WTC11 (cell line): Measurements from ENCODE around the gene TRAPPC4. TPM values are rescaled to one million over a fixed set of nuclear protein-coding genes. Genes with fewer than 3 reads are reported as not detected.
A peak's percentile ranks its signal among the peaks of the same experiment; 100 is the strongest.

Source experiments
- ATF1 ChIP-seq: sonication (generic); formaldehyde crosslinking; IDR thresholded peaks from 2 replicates; pipeline ENCODE4 v1.8.1; 2023; ENCODE audit warnings: mild to moderate bottlenecking, moderate library complexity, missing genetic modification reagents
- CBFB ChIP-seq: sonication (generic); formaldehyde crosslinking; IDR thresholded peaks from 2 replicates; pipeline ENCODE4 v1.8.1; 2022; ENCODE audit warnings: mild to moderate bottlenecking, low read depth, missing genetic modification reagents
- CREM ChIP-seq: sonication (generic); formaldehyde crosslinking; IDR thresholded peaks from 2 replicates; pipeline ENCODE4 v1.8.1; 2022; ENCODE audit warnings: mild to moderate bottlenecking, missing genetic modification reagents, moderate library complexity
- ELF4 ChIP-seq: sonication (generic); formaldehyde crosslinking; IDR thresholded peaks from 2 replicates; pipeline ENCODE4 v1.8.1; 2022; ENCODE audit warnings: low read depth, mild to moderate bottlenecking, moderate library complexity, missing genetic modification reagents
- EMX1 ChIP-seq: fragments of 250-450 bp; sonication (Bioruptor Pico); IDR thresholded peaks from 2 replicates; pipeline ENCODE4 v1.8.0; 2021; ENCODE audit warnings: mild to moderate bottlenecking
- ESRRA ChIP-seq: sonication (generic); formaldehyde crosslinking; IDR thresholded peaks from 2 replicates; pipeline ENCODE4 v1.8.1; 2022; ENCODE audit warnings: mild to moderate bottlenecking, missing genetic modification reagents, borderline replicate concordance
- ETV6 ChIP-seq: sonication (generic); formaldehyde crosslinking; IDR thresholded peaks from 2 replicates; pipeline ENCODE4 v1.8.1; 2022; ENCODE audit warnings: mild to moderate bottlenecking, missing genetic modification reagents
- FOXJ3 ChIP-seq: sonication (generic); formaldehyde crosslinking; IDR thresholded peaks from 2 replicates; pipeline ENCODE4 v1.9.0; 2021; ENCODE audit warnings: missing genetic modification reagents, mild to moderate bottlenecking, borderline replicate concordance
- FOXK1 ChIP-seq: sonication (generic); formaldehyde crosslinking; IDR thresholded peaks from 2 replicates; pipeline ENCODE4 v1.8.0; 2022; ENCODE audit warnings: mild to moderate bottlenecking, moderate library complexity, missing genetic modification reagents
- IRF2 ChIP-seq: sonication (generic); formaldehyde crosslinking; IDR thresholded peaks from 2 replicates; pipeline ENCODE4 v1.8.0; 2022; ENCODE audit warnings: low read depth, missing genetic modification reagents, borderline replicate concordance
- NFE2L1 ChIP-seq: sonication (generic); formaldehyde crosslinking; IDR thresholded peaks from 2 replicates; pipeline ENCODE4 v1.8.1; 2023; ENCODE audit warnings: missing genetic modification reagents
- NR2C2 ChIP-seq: sonication (generic); formaldehyde crosslinking; IDR thresholded peaks from 2 replicates; pipeline ENCODE4 v1.8.0; 2022; ENCODE audit warnings: mild to moderate bottlenecking, missing genetic modification reagents
- PRRX2 ChIP-seq: fragments of 250-450 bp; sonication (Bioruptor Pico); IDR thresholded peaks from 2 replicates; pipeline ENCODE4 v1.8.0; 2021; ENCODE audit warnings: mild to moderate bottlenecking
- ZNF138 ChIP-seq: sonication (generic); formaldehyde crosslinking; conservative IDR thresholded peaks from 2 replicates; pipeline ENCODE4 v1.8.1; 2022; ENCODE audit warnings: mild to moderate bottlenecking, moderate library complexity, missing genetic modification reagents
- ZNF263 ChIP-seq: sonication (generic); formaldehyde crosslinking; IDR thresholded peaks from 2 replicates; pipeline ENCODE4 v1.8.1; 2022; ENCODE audit warnings: low read depth, mild to moderate bottlenecking, moderate library complexity, missing genetic modification reagents
- ZNF317 ChIP-seq: sonication (generic); formaldehyde crosslinking; IDR thresholded peaks from 2 replicates; pipeline ENCODE4 v1.8.1; 2023; ENCODE audit warnings: low read depth, mild to moderate bottlenecking, moderate library complexity, missing genetic modification reagents, borderline replicate concordance
- ZNF423 ChIP-seq: fragments of 250-450 bp; sonication (Bioruptor Pico); IDR thresholded peaks from 2 replicates; pipeline ENCODE4 v2.1.2; 2022; ENCODE audit warnings: mild to moderate bottlenecking, moderate library complexity
- ZNF671 ChIP-seq: fragments of 250-450 bp; sonication (Bioruptor Pico); IDR thresholded peaks from 2 replicates; pipeline ENCODE4 v1.8.0; 2021; ENCODE audit warnings: mild to moderate bottlenecking
- total RNA-seq: library from RNA; stranded (reverse); gene quantifications from 3 replicates; pipeline ENCODE4 v1.2.3, GENCODE V29; 2021
- TF ChIP-seq, protein P1 (sequence below): sonication (generic); formaldehyde crosslinking; IDR thresholded peaks from 2 replicates; pipeline ENCODE4 v1.8.1; 2023; ENCODE audit warnings: mild to moderate bottlenecking, missing genetic modification reagents, moderate library complexity
- TF ChIP-seq, protein P2 (sequence below): sonication (generic); formaldehyde crosslinking; IDR thresholded peaks from 2 replicates; pipeline ENCODE4 v1.8.0; 2022; ENCODE audit warnings: missing genetic modification reagents
- TF ChIP-seq, protein P3 (sequence below): sonication (generic); formaldehyde crosslinking; conservative IDR thresholded peaks from 2 replicates; pipeline ENCODE4 v1.8.1; 2023; ENCODE audit warnings: mild to moderate bottlenecking, low read depth, missing genetic modification reagents, moderate library complexity
- TF ChIP-seq, protein P4 (sequence below): fragments of 250-450 bp; sonication (Bioruptor Pico); IDR thresholded peaks from 2 replicates; pipeline ENCODE4 v1.9.0; 2021; ENCODE audit warnings: moderate library complexity, mild to moderate bottlenecking, inconsistent platforms, borderline replicate concordance
- TF ChIP-seq, protein P5 (sequence below): sonication (generic); formaldehyde crosslinking; IDR thresholded peaks from 2 replicates; pipeline ENCODE4 v1.8.1; 2023; ENCODE audit warnings: mild to moderate bottlenecking, missing genetic modification reagents
- TF ChIP-seq, protein P6 (sequence below): sonication (generic); formaldehyde crosslinking; IDR thresholded peaks from 2 replicates; pipeline ENCODE4 v1.8.0; 2022; ENCODE audit warnings: mild to moderate bottlenecking, missing genetic modification reagents
- TF ChIP-seq, protein P7 (sequence below): fragments of 200-600 bp; IDR thresholded peaks from 2 replicates; pipeline ENCODE4 v1.8.0; 2022; ENCODE audit warnings: antibody characterized with exemption
- TF ChIP-seq, protein P8 (sequence below): sonication (generic); formaldehyde crosslinking; IDR thresholded peaks from 2 replicates; pipeline ENCODE4 v1.8.1; 2023; ENCODE audit warnings: mild to moderate bottlenecking, missing genetic modification reagents

Gene TRAPPC4
- total RNA-seq, 1 experiment from 2014 or later = 75.7 TPM

DNA sequence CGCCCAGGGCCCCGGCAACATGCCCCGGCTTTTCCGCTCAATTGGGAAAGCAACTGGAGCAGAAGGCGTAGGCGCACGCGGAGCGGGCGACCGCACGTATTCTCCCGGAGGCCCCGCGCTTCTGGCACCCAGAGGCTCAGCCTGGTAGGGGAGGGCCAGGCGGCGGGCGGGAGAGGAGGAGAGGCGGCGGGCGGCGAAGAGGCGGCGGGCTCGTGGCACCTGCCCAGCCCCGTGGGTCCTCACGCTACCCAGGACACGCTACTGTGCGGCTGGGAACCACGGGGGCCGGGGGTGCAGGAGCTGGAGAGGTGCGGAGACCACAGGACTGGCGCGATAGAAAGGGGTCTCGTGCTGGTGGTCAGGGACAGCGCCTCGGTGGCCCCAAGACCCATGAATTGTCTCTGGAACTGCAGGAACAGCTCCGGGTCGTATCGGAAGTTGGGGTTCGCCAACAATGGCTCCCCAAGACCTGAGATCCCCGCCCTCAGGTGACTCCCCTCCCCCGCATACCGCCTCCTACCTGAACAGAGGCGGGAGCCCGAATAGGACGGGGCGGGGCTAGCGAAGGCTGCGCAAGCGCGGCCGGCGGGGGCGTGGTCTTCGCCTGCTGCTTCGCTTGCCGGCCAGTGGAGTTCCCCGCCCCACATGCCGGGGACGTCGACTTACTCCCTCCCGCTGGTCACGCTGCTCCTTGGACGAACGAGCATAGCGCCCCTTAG lies 11.9 kb downstream of the TRAPPC4 start, which contains the start of gene SLC37A4 (continued):
- TF ChIP-seq NR2C2 (CRISPR knock-in tag) = no peak
- TF ChIP-seq, protein P1, sequence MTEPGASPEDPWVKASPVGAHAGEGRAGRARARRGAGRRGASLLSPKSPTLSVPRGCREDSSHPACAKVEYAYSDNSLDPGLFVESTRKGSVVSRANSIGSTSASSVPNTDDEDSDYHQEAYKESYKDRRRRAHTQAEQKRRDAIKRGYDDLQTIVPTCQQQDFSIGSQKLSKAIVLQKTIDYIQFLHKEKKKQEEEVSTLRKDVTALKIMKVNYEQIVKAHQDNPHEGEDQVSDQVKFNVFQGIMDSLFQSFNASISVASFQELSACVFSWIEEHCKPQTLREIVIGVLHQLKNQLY (CRISPR knock-in tag) = no peak
- TF ChIP-seq, protein P2, sequence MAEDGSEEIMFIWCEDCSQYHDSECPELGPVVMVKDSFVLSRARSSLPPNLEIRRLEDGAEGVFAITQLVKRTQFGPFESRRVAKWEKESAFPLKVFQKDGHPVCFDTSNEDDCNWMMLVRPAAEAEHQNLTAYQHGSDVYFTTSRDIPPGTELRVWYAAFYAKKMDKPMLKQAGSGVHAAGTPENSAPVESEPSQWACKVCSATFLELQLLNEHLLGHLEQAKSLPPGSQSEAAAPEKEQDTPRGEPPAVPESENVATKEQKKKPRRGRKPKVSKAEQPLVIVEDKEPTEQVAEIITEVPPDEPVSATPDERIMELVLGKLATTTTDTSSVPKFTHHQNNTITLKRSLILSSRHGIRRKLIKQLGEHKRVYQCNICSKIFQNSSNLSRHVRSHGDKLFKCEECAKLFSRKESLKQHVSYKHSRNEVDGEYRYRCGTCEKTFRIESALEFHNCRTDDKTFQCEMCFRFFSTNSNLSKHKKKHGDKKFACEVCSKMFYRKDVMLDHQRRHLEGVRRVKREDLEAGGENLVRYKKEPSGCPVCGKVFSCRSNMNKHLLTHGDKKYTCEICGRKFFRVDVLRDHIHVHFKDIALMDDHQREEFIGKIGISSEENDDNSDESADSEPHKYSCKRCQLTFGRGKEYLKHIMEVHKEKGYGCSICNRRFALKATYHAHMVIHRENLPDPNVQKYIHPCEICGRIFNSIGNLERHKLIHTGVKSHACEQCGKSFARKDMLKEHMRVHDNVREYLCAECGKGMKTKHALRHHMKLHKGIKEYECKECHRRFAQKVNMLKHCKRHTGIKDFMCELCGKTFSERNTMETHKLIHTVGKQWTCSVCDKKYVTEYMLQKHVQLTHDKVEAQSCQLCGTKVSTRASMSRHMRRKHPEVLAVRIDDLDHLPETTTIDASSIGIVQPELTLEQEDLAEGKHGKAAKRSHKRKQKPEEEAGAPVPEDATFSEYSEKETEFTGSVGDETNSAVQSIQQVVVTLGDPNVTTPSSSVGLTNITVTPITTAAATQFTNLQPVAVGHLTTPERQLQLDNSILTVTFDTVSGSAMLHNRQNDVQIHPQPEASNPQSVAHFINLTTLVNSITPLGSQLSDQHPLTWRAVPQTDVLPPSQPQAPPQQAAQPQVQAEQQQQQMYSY (CRISPR knock-in tag) = no peak
- TF ChIP-seq, protein P3, sequence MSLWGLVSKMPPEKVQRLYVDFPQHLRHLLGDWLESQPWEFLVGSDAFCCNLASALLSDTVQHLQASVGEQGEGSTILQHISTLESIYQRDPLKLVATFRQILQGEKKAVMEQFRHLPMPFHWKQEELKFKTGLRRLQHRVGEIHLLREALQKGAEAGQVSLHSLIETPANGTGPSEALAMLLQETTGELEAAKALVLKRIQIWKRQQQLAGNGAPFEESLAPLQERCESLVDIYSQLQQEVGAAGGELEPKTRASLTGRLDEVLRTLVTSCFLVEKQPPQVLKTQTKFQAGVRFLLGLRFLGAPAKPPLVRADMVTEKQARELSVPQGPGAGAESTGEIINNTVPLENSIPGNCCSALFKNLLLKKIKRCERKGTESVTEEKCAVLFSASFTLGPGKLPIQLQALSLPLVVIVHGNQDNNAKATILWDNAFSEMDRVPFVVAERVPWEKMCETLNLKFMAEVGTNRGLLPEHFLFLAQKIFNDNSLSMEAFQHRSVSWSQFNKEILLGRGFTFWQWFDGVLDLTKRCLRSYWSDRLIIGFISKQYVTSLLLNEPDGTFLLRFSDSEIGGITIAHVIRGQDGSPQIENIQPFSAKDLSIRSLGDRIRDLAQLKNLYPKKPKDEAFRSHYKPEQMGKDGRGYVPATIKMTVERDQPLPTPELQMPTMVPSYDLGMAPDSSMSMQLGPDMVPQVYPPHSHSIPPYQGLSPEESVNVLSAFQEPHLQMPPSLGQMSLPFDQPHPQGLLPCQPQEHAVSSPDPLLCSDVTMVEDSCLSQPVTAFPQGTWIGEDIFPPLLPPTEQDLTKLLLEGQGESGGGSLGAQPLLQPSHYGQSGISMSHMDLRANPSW (CRISPR knock-in tag) = no peak
- no peak for TF ChIP-seq EMX1 (CRISPR knock-in tag)
- 0 out of 2 replicates have a peak, but pooled peaks have one; percentile 44 for TF ChIP-seq FOXJ3 (CRISPR knock-in tag)
- no peak for TF ChIP-seq ESRRA (CRISPR knock-in tag)
- TF ChIP-seq, protein P4, sequence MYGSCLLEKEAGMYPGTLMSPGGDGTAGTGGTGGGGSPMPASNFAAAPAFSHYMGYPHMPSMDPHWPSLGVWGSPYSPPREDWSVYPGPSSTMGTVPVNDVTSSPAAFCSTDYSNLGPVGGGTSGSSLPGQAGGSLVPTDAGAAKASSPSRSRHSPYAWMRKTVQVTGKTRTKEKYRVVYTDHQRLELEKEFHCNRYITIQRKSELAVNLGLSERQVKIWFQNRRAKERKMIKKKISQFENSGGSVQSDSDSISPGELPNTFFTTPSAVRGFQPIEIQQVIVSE = no peak
- no peak for TF ChIP-seq ZNF423 (CRISPR knock-in tag)
- peak; percentile 74; the same call in 1 of the 2 replicates for TF ChIP-seq NFE2L1 (CRISPR knock-in tag)
- TF ChIP-seq, protein P5, sequence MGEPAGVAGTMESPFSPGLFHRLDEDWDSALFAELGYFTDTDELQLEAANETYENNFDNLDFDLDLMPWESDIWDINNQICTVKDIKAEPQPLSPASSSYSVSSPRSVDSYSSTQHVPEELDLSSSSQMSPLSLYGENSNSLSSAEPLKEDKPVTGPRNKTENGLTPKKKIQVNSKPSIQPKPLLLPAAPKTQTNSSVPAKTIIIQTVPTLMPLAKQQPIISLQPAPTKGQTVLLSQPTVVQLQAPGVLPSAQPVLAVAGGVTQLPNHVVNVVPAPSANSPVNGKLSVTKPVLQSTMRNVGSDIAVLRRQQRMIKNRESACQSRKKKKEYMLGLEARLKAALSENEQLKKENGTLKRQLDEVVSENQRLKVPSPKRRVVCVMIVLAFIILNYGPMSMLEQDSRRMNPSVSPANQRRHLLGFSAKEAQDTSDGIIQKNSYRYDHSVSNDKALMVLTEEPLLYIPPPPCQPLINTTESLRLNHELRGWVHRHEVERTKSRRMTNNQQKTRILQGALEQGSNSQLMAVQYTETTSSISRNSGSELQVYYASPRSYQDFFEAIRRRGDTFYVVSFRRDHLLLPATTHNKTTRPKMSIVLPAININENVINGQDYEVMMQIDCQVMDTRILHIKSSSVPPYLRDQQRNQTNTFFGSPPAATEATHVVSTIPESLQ = no peak
- TF ChIP-seq CREM (CRISPR knock-in tag) = 0 out of 2 replicates have a peak, but pooled peaks have one; percentile 25
- TF ChIP-seq CBFB (CRISPR knock-in tag) = no peak
- no peak for TF ChIP-seq PRRX2 (CRISPR knock-in tag)
- TF ChIP-seq FOXK1 (CRISPR knock-in tag) = peak; percentile 79
- TF ChIP-seq ELF4 (CRISPR knock-in tag) = no peak
- TF ChIP-seq, protein P6, sequence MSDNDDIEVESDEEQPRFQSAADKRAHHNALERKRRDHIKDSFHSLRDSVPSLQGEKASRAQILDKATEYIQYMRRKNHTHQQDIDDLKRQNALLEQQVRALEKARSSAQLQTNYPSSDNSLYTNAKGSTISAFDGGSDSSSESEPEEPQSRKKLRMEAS (CRISPR knock-in tag) = peak; percentile 97
- TF ChIP-seq, protein P7, sequence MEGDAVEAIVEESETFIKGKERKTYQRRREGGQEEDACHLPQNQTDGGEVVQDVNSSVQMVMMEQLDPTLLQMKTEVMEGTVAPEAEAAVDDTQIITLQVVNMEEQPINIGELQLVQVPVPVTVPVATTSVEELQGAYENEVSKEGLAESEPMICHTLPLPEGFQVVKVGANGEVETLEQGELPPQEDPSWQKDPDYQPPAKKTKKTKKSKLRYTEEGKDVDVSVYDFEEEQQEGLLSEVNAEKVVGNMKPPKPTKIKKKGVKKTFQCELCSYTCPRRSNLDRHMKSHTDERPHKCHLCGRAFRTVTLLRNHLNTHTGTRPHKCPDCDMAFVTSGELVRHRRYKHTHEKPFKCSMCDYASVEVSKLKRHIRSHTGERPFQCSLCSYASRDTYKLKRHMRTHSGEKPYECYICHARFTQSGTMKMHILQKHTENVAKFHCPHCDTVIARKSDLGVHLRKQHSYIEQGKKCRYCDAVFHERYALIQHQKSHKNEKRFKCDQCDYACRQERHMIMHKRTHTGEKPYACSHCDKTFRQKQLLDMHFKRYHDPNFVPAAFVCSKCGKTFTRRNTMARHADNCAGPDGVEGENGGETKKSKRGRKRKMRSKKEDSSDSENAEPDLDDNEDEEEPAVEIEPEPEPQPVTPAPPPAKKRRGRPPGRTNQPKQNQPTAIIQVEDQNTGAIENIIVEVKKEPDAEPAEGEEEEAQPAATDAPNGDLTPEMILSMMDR = peak; percentile 71; the same call in 1 of the 2 replicates
- TF ChIP-seq ZNF138 (CRISPR knock-in tag) = no peak
- no peak for TF ChIP-seq ATF1
- TF ChIP-seq ZNF263 = no peak
- TF ChIP-seq ETV6 (CRISPR knock-in tag) = peak; percentile 93
- no peak for TF ChIP-seq ZNF671 (CRISPR knock-in tag)
- TF ChIP-seq, protein P8, sequence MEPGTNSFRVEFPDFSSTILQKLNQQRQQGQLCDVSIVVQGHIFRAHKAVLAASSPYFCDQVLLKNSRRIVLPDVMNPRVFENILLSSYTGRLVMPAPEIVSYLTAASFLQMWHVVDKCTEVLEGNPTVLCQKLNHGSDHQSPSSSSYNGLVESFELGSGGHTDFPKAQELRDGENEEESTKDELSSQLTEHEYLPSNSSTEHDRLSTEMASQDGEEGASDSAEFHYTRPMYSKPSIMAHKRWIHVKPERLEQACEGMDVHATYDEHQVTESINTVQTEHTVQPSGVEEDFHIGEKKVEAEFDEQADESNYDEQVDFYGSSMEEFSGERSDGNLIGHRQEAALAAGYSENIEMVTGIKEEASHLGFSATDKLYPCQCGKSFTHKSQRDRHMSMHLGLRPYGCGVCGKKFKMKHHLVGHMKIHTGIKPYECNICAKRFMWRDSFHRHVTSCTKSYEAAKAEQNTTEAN (CRISPR knock-in tag) = no peak
- TF ChIP-seq ZNF317 (CRISPR knock-in tag) = no peak
- no peak for TF ChIP-seq IRF2 (CRISPR knock-in tag)
